H9 (cell line): Measurements from ENCODE around the gene MAML1. TPM values are rescaled to one million over a fixed set of nuclear protein-coding genes. Genes with fewer than 3 reads are reported as not detected.

Experiments
- DNase-seq: peaks from one replicate; pipeline ENCODE4 v3.0.0-alpha.2; 2017
- H2AFZ ChIP-seq: one replicate; pipeline ENCODE4 v1.6.1; 2013; ENCODE audit warnings: mild to moderate bottlenecking, low read length, control low read depth, moderate library complexity
- H2AK5ac ChIP-seq: 2 replicates; pipeline ENCODE4 v1.6.1; 2013; ENCODE audit warnings: low read length, control low read depth, mixed read lengths; ENCODE audit not compliant: insufficient read length
- H2BK120ac ChIP-seq: one replicate; pipeline ENCODE4 v1.6.1; 2013; ENCODE audit warnings: low read depth, mild to moderate bottlenecking, low read length, control low read depth, inconsistent platforms; ENCODE audit not compliant: poor library complexity, severe bottlenecking
- H2BK12ac ChIP-seq: 2 replicates; pipeline ENCODE4 v1.6.1; 2013; ENCODE audit warnings: low read length, control low read depth, mixed read lengths, low read depth; ENCODE audit not compliant: insufficient read length
- H2BK15ac ChIP-seq: 2 replicates; pipeline ENCODE4 v1.6.1; 2013; ENCODE audit warnings: low read depth, low read length, control low read depth
- H2BK20ac ChIP-seq: one replicate; pipeline ENCODE4 v1.6.1; 2013; ENCODE audit warnings: low read depth, mild to moderate bottlenecking, low read length, control low read depth, inconsistent platforms; ENCODE audit not compliant: poor library complexity, severe bottlenecking
- H2BK5ac ChIP-seq: 2 replicates; pipeline ENCODE4 v1.6.1; 2013; ENCODE audit warnings: low read length, control low read depth, mixed read lengths; ENCODE audit not compliant: insufficient read length
- H3K14ac ChIP-seq: 2 replicates; pipeline ENCODE4 v1.6.1; 2013; ENCODE audit warnings: low read length, control low read depth; ENCODE audit not compliant: insufficient read depth
- H3K18ac ChIP-seq: 2 replicates; pipeline ENCODE4 v1.6.1; 2013; ENCODE audit warnings: low read depth, mild to moderate bottlenecking, mixed read lengths, low read length, control low read depth; ENCODE audit not compliant: insufficient read length
- H3K23ac ChIP-seq: 2 replicates; pipeline ENCODE4 v1.6.1; 2013; ENCODE audit warnings: low read length, control low read depth, mixed read lengths, low read depth; ENCODE audit not compliant: insufficient read length
- H3K23me2 ChIP-seq: 2 replicates; pipeline ENCODE4 v1.6.1; 2013; ENCODE audit warnings: low read depth, mild to moderate bottlenecking, mixed read lengths, low read length, control low read depth; ENCODE audit not compliant: insufficient read length, poor library complexity, severe bottlenecking
- H3K27ac ChIP-seq: 2 replicates; pipeline ENCODE4 v1.5.1; 2013; ENCODE audit warnings: low read length, control low read depth, mixed read lengths, low read depth; ENCODE audit not compliant: insufficient read length
- H3K27me3 ChIP-seq: 2 replicates; pipeline ENCODE4 v1.6.1; 2013; ENCODE audit warnings: low read length, control low read depth, inconsistent platforms; ENCODE audit not compliant: insufficient read depth
- H3K4ac ChIP-seq: 2 replicates; pipeline ENCODE4 v1.6.1; 2013; ENCODE audit warnings: low read depth, mild to moderate bottlenecking, control low read depth, inconsistent platforms, low read length, moderate library complexity
- H3K4me1 ChIP-seq: 2 replicates; pipeline ENCODE4 v1.6.1; 2013; ENCODE audit warnings: low read length, control low read depth, inconsistent platforms; ENCODE audit not compliant: insufficient read depth
- H3K4me2 ChIP-seq: 2 replicates; pipeline ENCODE4 v1.6.1; 2013; ENCODE audit warnings: low read length, control low read depth, mixed read lengths; ENCODE audit not compliant: insufficient read length, insufficient read depth
- H3K56ac ChIP-seq: 2 replicates; pipeline ENCODE4 v1.6.1; 2013; ENCODE audit warnings: low read depth, mild to moderate bottlenecking, mixed read lengths, low read length, control low read depth; ENCODE audit not compliant: insufficient read length
- H3K79me1 ChIP-seq: 2 replicates; pipeline ENCODE4 v1.6.1; 2013; ENCODE audit warnings: low read depth, mild to moderate bottlenecking, moderate library complexity, low read length, control low read depth, inconsistent platforms; ENCODE audit not compliant: insufficient read depth, poor library complexity, severe bottlenecking
- H3K79me2 ChIP-seq: 2 replicates; pipeline ENCODE4 v1.6.1; 2013; ENCODE audit warnings: low read length, control low read depth, inconsistent platforms; ENCODE audit not compliant: insufficient read depth
- H3K9ac ChIP-seq: 2 replicates; pipeline ENCODE4 v1.6.1; 2013; ENCODE audit warnings: low read length, control low read depth, mixed read lengths; ENCODE audit not compliant: insufficient read length; ENCODE audit errors: extremely low read depth
- H3K9me3 ChIP-seq: one replicate; pipeline ENCODE4 v1.6.1; 2013; ENCODE audit warnings: low read depth, low read length, inconsistent platforms; ENCODE audit not compliant: control insufficient read depth
- H3T11ph ChIP-seq: one replicate; pipeline ENCODE4 v1.6.1; 2013; ENCODE audit warnings: mild to moderate bottlenecking, low read length, control low read depth, inconsistent platforms
- H4K20me1 ChIP-seq: one replicate; pipeline ENCODE4 v1.6.1; 2013; ENCODE audit not compliant: control insufficient read depth, insufficient read length, insufficient read depth
- H4K5ac ChIP-seq: 2 replicates; pipeline ENCODE4 v1.6.1; 2013; ENCODE audit warnings: low read depth, mild to moderate bottlenecking, mixed read lengths, low read length, control low read depth; ENCODE audit not compliant: insufficient read length
- H4K8ac ChIP-seq: replicated peaks from 2 replicates; pipeline ENCODE4 v1.6.1; 2013; ENCODE audit warnings: low read length, control low read depth, mixed read lengths, low read depth; ENCODE audit not compliant: insufficient read length
- H4K91ac ChIP-seq: 2 replicates; pipeline ENCODE4 v1.6.1; 2013; ENCODE audit warnings: low read depth, mild to moderate bottlenecking, moderate library complexity, mixed read lengths, low read length, control low read depth; ENCODE audit not compliant: insufficient read length
- H3K27ac Mint-ChIP-seq, 3 experiments: 2 replicates in 2 of 3; 3 replicates in 1 of 3; pipeline ENCODE4 v1.8.0; 2020 to 2021; ENCODE audit warnings: mixed read lengths in 3 of 3, mild to moderate bottlenecking in 1 of 3, moderate library complexity in 1 of 3
- H3K27me3 Mint-ChIP-seq: 2 replicates; pipeline ENCODE4 v1.8.0; 2021; ENCODE audit warnings: low read depth, mild to moderate bottlenecking, moderate library complexity, mixed read lengths
- H3K36me3 Mint-ChIP-seq, 3 experiments: 2 replicates in 2 of 3; 3 replicates in 1 of 3; pipeline ENCODE4 v1.8.0; 2020 to 2021; ENCODE audit warnings: low read depth in 3 of 3, mixed read lengths in 3 of 3; ENCODE audit not compliant: insufficient read depth in 1 of 3
- H3K4me1 Mint-ChIP-seq, 2 experiments: 2 replicates each; pipeline ENCODE4 v1.8.0; 2020; ENCODE audit warnings: mixed read lengths in 2 of 2
- H3K4me3 Mint-ChIP-seq, 2 experiments: 2 replicates in 1 of 2; 3 replicates in 1 of 2; pipeline ENCODE4 v1.8.0; 2020 to 2021; ENCODE audit warnings: mild to moderate bottlenecking in 2 of 2, mixed read lengths in 2 of 2, moderate library complexity in 1 of 2
- H3K9me3 Mint-ChIP-seq, 2 experiments: 2 replicates in 1 of 2; 3 replicates in 1 of 2; pipeline ENCODE4 v1.8.0; 2020; ENCODE audit warnings: mild to moderate bottlenecking in 2 of 2, mixed read lengths in 2 of 2, moderate library complexity in 1 of 2
- WGBS: extraction: QIAGEN DNeasy Blood & Tissue Kit; methylation state at CpG from one replicate; pipeline ENCODE4 v1.1.7; 2013; ENCODE audit warnings: missing lambda C conversion rate, low lambda C conversion rate, mixed read lengths; ENCODE audit not compliant: insufficient read length; ENCODE audit errors: extremely low coverage; 5-methylcytosine and 5-hydroxymethylcytosine counted together
- total RNA-seq: library from RNA; stranded (reverse); gene quantifications from 2 replicates; pipeline ENCODE4 v1.2.1, GENCODE V29; 2021
- TF ChIP-seq, protein P1 (sequence below): fragments of 200-600 bp; sonication (generic); conservative IDR thresholded peaks from 3 replicates; pipeline ENCODE4 v1.8.0; 2021; ENCODE audit warnings: antibody characterized with exemption, mild to moderate bottlenecking

Gene MAML1
- total RNA-seq, 1 experiment from 2014 or later: 50.8 TPM

DNA sequence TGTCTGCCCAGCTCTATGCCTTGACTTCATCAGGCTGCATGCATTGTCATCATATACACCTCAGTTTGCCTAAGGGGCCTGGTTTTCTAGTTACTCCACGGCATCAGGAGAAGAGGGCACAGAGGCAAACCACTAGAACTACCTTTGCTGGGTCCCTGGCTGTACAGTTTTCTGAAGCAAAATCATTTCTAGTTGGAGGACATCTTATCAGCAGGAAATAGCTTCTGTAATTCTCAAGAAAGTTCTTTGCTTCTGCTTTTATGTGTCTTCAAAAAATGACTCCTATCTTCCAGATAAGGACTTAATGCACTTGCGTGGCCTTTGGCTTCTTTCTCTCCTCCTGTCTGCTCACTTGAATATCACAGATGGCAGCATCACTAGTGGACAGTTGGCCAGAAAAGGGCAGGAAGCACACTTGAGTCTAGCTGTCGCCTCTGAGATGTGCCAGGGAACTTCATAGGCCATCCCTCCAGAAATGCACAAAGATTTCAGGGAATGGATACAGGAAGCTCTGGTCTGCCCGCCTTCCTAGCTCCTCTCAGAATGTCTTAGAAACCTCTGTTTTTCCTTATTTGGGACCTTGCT, 38.8 kb downstream of the MAML1 start:
- H3K27ac Mint-ChIP-seq: no peak overlapping the region
- H4K8ac ChIP-seq: no peak overlapping the region
- H3K14ac ChIP-seq: no peak overlapping the region
- H2AK5ac ChIP-seq: no peak overlapping the region
- no peak overlapping the region for H4K5ac ChIP-seq
- H3K18ac ChIP-seq: no peak overlapping the region
- H3K27me3 ChIP-seq: no peaks in the 10 kb centered on the region
- H3K4me3 Mint-ChIP-seq: no peak overlapping the region
- no peak overlapping the region for H3K56ac ChIP-seq
- no peaks in the 10 kb centered on the region for H3K9me3 ChIP-seq
- no peaks in the 10 kb centered on the region for H3K27me3 Mint-ChIP-seq
- no peaks in the 10 kb centered on the region for H3K79me1 ChIP-seq
- no peak overlapping the region for H3K9ac ChIP-seq
- H3K4me1 Mint-ChIP-seq: no peaks in the 10 kb centered on the region
- H2BK12ac ChIP-seq: no peak overlapping the region
- H3K36me3 Mint-ChIP-seq: peaks cover 50 to 86% (median 80%) of the 10 kb centered on the region in 3 experiments; a peak in 6 of 7 replicates
- peaks cover 2% of the 10 kb centered on the region; the same call in 1 of the 2 replicates for H3K79me2 ChIP-seq
- H3K23me2 ChIP-seq: no peaks in the 10 kb centered on the region
- peaks cover 2% of the 10 kb centered on the region for H4K20me1 ChIP-seq
- no peak overlapping the region for H3T11ph ChIP-seq
- no peak overlapping the region for H3K4ac ChIP-seq
- no peak overlapping the region for H2BK5ac ChIP-seq
- no peak overlapping the region for H2BK120ac ChIP-seq
- no CpG with 5 or more reads among the region's 4 CpGs for WGBS
- no peak overlapping the region for H2AFZ ChIP-seq
- H2BK15ac ChIP-seq: no peak overlapping the region
- no peak overlapping the region for H3K27ac ChIP-seq
- DNase-seq: no peak
- H3K23ac ChIP-seq: no peak overlapping the region
- no peak overlapping the region for H2BK20ac ChIP-seq
- H3K4me2 ChIP-seq: no peak overlapping the region
- H3K9me3 Mint-ChIP-seq: no peaks in the 10 kb centered on the region
- TF ChIP-seq, protein P1, sequence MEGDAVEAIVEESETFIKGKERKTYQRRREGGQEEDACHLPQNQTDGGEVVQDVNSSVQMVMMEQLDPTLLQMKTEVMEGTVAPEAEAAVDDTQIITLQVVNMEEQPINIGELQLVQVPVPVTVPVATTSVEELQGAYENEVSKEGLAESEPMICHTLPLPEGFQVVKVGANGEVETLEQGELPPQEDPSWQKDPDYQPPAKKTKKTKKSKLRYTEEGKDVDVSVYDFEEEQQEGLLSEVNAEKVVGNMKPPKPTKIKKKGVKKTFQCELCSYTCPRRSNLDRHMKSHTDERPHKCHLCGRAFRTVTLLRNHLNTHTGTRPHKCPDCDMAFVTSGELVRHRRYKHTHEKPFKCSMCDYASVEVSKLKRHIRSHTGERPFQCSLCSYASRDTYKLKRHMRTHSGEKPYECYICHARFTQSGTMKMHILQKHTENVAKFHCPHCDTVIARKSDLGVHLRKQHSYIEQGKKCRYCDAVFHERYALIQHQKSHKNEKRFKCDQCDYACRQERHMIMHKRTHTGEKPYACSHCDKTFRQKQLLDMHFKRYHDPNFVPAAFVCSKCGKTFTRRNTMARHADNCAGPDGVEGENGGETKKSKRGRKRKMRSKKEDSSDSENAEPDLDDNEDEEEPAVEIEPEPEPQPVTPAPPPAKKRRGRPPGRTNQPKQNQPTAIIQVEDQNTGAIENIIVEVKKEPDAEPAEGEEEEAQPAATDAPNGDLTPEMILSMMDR: no peak
- H4K91ac ChIP-seq: no peak overlapping the region
- H3K4me1 ChIP-seq: no peaks in the 10 kb centered on the region
